GM19240 (cell line): ENCODE data around the gene TTC23.
"Not testable (repeated sequence)": the region's sequence is repeated elsewhere in the genome, so short reads cannot be mapped to it uniquely, and the experiment has no call there.

Experiments used
- DNase-seq: peaks from one replicate; pipeline ENCODE4 v3.0.0; 2011; ENCODE audit warnings: low spot score; ENCODE audit not compliant: insufficient read length

TTC23 gene

DNA sequence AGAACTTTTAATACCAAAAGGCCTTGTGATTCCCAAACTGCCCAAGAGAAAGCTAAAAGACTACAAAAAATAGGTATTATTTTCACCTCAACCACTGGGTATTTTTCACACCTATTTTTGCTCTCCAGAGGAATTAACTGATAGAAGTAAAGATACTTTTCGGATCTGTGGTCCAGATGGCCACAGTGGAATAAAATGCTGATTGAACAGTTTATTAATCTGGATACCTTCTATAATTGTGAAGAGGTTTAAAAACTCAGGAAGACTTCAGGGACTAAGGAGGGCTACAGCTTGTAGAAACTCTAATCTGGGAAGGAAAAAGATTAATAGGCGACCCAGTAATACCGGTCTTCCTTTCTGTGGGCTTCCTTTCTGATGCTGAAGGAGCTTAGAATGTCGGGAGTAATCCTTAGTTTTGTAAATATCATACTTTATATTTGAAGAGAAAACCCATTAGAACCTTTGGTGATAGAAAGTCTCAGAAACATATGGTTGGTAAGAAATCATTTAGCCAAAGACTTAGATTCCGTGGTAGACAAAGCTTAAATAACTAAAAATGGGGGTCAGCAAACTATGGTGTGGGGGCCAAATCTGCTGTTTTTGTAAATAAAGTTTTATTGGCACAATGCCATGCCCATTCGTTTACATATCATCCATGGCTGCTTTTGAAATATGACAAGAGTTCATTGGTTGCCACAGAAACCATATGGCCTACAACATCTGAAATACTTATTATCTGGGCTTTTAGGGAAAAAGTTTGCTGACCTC is 47.8 kb downstream of the TTC23 start:
- DNase-seq, result no peak

DNA sequence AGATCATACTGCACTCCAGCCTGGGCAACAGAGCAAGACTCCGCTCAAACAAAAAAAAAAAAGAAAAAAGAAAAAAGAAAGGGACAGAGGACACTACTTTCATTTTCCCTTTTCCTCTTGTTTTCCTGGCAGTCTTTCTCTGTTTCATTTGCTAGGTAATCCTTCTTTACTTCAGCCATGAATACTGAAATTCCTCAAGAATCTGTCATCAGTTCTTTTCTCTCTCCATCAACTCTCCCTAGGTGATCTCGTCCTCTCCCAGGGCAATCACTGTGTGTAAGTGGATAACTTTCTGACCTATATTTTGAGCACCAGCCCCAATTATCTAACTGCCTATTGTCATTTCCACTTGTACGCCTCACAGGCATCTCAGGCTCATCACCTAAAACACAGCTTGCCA is 51.5 kb downstream of the TTC23 start:
- DNase-seq, result no peak

DNA sequence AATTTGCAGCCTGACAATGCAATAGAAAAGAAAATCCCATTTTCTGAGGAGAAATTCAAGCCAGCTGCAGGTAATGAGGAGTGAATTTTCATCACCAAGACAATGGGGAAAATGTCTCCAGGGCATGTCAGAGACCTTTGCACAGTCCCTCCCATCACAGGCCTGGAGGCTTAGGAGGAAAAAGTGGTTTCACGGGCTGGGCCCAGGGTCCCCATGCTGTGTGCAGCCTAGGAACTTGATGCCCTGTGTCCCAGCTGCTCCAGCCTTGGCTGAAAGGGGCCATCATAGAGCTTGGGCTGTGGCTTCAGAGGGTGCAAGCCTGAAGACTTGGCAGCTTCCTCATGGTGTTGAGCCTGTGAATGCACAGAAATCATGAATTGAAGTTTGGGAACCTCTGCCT is 57.2 kb downstream of the TTC23 start:
- DNase-seq, result not testable (repeated sequence)

DNA sequence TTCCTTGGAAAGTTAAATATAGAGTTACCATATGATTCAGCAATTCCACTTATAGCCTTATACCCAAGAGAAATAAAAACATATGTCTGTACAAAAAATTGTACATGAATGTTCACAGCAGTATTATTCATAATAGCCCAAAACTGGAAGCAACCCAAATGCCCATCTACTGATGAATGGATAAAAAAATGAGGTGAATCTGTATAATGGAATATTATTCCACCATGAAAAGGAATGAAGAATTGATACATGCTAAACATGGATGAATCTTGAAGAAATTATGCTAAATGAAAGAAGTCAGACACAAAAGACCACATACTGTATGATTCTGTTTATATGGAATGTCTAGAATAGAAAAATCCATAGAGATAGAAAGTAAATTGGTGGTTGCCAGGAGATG is 61.4 kb downstream of the TTC23 start:
- no peak for DNase-seq

DNA sequence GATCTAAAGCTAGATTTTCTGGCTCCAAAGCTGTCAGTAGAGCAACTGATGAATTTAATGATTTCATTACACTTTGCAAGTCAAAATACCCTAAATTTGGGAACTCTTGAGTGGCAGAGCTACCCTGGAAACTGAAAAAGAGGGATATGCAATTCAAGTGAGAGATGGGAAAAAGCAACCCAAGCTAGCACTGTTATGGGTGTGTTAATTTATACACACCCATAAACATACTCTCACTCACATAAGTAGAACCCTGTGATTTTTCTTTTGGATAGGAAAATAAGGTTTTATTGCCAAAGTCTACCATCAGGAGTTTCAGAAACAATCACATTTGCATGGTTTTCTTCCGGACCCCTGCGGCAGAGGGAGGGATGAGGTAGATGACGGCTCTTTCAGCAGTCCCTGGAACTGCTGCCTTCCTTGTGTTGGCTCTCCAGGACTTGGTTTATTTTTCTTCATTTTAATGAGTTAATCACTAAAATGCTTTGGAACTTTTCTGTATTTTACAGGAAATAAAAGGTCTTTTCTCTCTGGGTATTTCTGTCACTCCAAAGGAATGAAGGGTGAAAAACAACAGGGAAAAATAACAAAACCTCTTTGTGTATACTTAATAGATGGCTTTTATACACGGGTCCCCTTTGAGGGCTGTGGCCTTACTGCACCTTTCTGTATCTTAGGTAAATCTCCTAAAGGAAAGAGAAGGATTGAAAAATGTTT is 63.8 kb downstream of the TTC23 start:
- DNase-seq, result no peak

DNA sequence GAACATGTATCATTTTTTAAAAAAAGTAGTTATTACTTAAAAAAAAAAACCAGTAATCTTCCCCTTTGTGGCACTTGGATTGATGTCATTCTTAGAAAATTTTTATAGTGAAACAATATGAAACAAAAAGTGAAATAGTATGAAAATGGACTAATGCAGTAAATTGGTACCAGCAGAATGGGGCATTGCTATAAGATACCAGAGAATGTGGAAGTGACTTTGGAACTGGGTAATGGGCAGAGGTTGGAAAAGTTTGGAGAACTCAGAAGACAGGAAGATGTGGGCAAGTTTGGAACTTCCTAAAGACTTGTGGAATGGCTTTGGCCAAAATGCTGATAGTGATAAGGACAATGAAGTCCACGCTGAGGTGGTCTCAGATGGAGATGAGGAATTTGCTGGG is 66.6 kb downstream of the TTC23 start:
- DNase-seq, result no peak

DNA sequence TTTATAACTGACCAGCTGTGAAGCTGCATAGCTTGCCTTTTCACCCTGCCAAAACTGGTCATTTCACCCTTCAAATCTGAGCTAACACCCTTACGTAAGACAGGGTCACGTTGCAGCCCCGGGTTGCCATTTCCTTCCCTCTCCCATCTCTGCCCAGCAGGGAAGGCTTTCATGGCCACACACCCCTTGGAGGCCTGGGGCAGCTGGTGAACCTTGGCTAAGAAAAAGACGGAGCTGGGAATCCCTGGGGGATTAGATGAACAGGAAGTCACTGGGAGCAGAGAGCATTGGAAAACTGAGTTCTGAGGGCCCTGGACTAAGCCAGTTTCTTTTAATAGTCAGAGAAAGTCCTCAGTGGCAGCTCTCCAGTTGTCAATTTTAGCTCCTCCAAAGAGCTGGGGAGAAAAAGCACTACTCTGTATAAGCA is 67.8 kb downstream of the TTC23 start:
- no peak for DNase-seq

DNA sequence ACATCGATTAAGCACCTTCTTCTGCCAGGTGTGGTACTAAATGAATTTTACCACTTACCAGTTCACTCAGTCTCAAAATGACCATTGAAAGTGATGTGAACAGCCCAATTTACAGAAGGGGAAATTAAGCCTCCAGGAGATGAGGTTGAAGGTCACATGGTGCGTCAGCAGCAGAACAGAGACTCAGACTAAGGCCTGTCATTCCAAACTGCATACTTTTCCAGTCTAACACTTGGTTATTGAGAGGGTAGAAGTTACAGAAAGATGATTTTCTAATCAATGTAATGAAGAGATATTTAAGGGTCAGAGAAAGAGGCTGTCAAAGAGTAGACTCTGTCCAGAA is 68.4 kb downstream of the TTC23 start:
- DNase-seq, result no peak

DNA sequence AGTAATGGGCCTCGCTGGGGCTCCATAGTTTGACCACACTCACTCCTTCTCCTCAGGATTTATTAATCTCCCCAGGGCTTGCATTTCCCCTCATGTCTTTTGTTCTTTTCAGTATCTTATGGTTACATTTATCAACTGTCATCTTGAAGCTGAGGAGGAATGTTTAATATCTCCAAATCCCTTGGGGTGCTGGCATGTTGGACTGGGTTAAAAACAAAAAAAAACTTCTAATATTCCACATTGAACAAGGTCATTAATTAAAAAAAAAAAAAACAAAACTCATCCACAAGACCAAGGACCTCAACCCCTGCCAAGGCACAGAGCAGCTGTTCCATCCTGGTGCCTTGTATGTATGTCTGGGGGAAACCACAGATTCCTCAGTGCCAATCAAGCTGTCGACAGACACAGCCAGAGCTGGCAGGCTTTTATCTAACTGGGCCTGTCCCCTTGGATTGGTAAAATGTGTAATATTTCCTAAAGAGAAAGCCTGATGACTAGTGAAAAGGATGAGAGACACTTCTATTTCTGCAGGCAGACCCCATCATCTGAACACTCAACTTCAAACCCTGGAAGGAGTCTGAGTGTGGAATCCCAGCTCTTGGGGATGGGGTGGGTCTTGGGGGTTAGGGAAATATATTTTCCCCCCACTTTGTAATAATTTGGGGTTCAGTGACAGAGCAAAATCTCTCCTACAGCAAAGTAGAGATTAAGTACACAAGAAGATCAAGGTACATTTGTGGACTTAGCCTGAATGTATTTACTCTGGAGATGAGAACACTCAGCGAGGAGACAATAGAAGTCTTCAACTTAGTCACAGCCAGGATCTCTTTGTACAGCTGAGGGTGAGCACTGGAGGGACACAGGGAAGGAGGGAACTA is 69.1 kb downstream of the TTC23 start:
- DNase-seq, result no peak

DNA sequence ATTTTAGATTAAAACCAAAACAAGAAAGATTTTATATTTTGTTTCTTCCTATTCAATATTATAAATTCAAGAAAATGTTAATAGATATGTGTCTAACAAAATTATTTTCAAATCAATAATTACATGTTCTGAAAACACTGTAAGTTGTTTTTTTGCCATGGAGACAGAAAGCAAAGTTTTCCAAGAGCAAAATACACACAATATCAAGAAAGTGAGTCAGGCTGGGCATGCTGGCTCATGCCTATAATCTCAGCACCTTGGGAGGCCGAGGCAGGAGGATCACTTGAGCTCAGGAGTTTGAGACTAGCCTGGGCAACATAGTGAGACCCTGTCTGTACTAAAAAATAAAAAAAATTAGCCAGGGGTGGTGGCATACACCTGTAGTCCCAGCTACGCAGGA is 71.7 kb downstream of the TTC23 start:
- no peak for DNase-seq

DNA sequence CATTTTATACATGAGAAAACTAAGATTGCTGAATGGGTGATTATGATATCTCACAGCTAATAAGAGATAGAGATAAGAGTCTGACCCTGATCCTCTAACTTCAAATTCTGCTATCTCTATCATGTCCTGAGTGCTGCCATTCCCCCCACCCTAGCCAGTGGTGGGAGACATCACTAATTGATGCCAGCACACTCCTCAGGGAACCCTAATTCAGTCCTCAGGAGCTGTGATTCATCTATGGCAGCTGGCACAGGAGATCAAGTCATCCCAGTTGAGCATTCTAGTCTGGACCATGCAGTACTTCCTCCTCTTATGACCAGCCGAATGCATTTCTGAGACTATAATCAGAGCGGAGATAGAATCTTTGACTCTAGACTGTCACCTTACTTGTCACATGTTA is 72.6 kb downstream of the TTC23 start:
- no peak for DNase-seq

DNA sequence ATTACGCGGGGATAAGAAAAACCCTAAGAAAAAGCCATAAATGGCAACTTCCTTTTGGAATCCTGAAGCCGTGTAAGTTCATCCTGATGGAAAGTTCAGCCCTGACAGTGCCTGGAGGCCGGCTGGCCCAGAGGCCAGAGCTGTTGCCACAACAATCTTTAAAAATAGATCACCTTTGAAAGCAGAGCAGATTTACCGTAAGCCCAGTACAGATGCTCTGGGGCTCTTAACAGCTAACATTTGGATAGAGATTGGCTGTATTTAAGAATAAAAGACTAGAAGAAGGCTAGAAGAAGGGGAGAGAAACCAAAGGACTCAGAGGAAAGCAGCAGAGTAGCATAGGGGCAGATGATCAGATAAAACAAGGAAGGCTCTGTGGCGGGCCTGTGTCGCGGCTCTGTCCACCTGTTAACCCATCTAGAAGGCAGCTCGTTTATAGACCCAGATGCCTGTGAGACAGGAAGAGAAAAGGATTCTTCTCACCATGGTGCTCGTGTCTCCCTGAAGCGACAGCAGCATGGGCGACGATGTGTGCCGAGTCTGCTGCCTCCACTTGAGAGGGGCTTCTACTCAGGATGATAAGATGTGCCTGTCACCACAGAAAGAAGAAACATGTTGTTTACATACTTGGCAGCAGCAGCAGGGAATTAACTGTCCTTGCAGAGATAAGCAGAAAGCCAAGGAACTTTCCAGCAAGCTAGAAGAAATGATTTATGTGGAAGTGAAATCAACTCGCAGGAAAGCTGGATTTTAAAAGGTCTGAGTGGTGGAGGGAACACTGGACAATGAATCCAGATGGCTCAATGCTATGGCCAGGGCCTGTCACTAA is 74.6 kb downstream of the TTC23 start:
- no peak for DNase-seq

DNA sequence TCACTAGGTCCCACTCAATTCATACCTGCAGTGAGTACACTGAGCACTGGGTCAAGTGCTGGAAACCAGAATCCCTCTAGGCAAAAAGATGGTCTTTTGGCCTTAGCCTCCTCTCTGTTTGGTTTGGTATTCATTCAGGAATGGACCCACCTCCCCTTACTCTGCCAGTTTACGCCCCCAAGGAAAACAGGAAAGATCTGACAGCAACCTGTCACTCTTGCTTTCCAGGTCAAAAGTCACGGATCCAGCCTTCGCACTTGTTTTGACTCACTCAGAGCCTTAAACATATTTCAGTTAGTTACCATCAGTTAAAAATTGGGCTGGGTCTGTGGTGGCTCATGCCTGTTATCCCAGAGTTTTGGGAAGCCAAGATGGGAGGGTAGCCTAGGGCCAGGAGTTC is 76.4 kb downstream of the TTC23 start:
- DNase-seq, result no peak

DNA sequence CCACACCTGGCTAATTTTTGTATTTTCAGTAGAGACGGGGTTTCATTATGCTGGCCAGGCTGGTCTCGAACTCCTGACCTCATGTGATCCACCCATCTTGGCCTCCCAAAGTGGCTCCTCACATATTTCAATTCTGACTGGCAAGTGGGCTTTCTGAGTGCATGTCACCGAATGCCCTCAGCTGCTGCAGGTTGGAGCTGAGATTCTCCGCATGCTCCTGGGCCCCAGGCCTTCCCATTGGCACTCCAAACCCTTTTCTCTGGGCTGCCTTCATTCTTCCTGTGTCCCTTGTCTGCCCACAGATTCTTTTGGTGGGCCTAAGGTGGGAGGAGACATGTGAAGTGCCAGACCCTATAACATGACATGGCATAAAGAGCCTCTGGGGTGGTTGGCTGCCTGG is 77.2 kb downstream of the TTC23 start:
- DNase-seq, result no peak

DNA sequence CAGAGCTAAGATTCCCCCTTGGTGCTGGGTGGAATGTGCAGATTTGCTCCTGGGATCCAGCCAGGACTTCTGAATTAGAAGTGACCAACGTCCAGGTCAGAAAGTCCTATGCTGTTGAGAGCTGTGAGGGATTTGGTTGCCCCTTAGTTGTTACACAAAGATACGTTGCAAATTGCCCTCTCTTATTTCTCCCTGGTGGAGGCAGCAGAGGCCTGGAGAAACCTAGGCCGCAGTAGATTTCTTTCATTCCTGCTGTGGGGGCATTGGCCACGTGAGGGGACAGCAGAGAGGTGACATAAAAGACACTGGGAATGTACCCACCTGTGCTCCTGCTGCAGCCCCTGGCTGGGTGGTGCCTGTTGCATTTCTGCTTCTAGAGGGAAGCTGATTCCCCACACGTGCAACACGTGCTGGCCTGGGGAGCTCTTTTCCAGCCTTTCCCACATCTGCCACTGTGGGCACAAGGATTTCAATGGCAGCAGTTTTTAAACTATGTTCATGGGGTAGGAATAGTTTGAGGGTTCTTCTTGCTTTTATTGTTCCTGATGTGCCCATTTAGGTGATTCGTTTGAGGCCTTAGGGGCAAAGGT is 78.8 kb downstream of the TTC23 start:
- no peak for DNase-seq

DNA sequence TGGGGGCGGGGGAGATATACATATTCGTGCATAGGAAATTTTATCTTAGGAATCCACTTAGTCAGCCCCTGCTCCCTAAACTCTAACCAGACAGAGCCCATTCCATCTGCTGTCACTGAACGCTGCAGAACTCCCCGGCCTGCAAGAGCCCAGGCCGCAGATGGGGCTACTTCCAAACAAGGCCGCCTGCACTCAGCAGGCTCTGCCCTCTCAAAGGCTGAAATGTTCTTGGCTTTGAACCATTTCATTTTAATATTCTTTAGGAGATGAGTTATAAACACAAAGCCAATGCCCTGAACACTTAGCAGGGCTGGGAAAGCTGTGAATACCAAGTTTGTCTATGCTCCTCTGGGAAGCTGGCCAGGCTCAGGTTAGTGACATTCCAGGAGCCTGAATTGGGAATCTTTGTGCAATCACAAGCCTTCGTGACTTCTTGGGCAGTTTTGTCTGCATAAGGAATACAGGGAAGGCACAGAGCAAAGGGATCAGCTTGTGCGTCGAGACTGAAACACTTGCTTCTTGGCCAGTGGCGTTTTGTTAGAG is 79.5 kb downstream of the TTC23 start:
- DNase-seq, result no peak

DNA sequence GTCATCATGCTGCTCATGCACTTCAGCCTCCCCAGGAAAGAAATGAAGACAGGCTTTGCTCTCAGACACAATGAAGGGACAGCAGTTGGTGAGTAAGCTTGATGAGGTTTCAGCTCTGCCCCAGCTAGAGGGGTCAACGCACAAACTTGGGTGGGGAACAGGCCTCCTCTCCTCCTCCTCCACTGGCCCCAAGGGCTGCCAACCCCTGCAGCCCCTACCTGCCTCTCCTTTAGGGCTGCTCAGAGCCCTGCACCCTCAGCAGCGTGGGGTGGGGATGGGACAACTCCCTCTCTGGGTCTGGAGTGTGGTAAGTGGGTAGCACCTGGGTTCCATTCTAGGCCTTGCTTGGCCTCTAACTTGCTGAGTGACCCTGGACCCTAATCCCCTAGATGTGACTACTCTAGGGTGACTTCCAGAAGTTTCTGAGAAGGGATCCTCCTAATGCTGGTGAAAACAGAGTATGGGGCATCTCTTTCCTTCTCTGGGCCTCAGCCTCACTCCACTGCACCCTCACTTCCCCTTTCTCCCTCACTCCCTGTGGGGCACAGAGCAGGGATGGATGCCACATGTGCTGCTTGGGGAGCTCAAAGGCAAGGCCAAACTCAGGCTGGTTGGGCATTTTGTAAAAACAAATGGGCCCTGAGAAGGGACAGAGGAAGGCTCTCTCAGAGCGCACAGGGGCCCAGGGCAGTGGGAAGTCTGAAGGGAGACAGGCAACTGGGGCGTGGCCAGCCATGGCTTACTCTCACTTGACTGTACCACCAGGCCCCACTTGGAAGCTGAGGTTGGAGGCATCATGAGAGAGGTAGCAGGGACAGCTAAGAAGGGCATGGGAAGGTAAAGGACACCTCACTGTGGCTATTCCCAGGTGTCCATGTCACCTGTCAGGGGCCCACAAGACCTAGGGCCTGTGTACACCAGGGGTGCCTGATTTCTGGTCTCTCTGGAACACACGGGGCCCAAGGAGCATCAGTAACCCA is 80.5 kb downstream of the TTC23 start:
- no peak for DNase-seq

DNA sequence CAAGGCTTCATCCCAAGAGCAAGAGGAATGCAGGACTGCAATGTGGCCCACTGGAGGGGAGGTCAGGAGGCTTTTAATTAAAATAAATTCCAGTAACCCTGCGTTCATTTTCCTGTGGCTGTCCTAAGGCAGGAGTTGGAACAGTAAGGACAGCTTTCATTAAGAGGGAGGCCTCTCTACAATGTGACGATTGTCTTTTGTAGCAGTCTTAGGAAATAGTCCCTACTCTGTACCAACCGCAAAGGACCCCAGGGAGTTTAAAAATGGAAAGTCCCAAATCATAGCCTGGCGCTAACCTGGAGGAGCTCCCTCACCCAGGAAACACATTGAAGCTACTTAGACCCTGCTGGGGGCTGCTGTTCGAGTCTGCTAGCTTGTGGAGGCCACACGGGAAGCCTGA is 81.7 kb downstream of the TTC23 start:
- no peak for DNase-seq

DNA sequence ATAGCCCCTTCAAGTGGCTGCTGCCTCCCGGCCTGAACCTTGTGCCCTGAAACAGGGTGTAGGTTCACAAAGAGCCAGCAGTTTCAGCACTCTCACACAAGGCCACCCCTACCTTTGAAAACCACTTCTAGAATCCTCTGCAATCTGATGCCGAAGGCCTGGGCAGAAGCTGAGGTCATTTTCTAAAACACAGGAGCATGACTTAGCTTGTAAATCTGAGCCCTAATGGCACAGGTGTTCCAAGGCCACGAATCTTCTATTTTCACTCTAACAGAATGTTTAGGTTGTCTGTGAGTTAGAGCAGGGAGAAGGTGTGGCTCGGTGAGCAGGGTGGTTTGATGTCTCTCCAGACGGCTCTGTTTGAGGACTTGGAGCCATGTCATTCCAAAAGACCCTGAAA is 82.2 kb downstream of the TTC23 start:
- DNase-seq, result no peak
